Muscle of back (tissue), 11 donors: Measurements from ENCODE around the gene RBCK1. TPM values are rescaled to one million over a fixed set of nuclear protein-coding genes. Genes with fewer than 3 reads are reported as not detected.
"Not testable (repeated sequence)": the region's sequence is repeated elsewhere in the genome, so short reads cannot be mapped to it uniquely, and the experiment has no call there.

Source experiments
- DNase-seq, 3 donors: peaks; one replicate each; pipeline versions ENCODE4 v3.0.0 to v3.0.0-alpha.2; 2013
- polyA plus RNA-seq, 10 donors: library from polyadenylated mRNA; unstranded; fragments of 120-200 nt; gene quantifications; one replicate each; pipeline ENCODE4 v1.2.1, GENCODE V29; 2013; ENCODE audit not compliant: insufficient read length in 10 of 10

Gene RBCK1
- polyA plus RNA-seq, 10 donors: 38.9 to 72.6 (median 50.2) TPM

- DNase-seq: peak in 2 of 3 donors; percentile 51 to 59
These were observed 34.8 kb upstream of the RBCK1 start for GRCh38 chr20:373171-373890.

- no peak for DNase-seq
These were observed 32.7 kb upstream of the RBCK1 start for GRCh38 chr20:375265-375889.

GRCh38 chr20:376089-376488 is 32.0 kb upstream of the RBCK1 start:
- no peak for DNase-seq

GRCh38 chr20:376750-377149 is 31.3 kb upstream of the RBCK1 start:
- no peak for DNase-seq

GRCh38 chr20:377578-377977 is 30.5 kb upstream of the RBCK1 start:
- DNase-seq: not testable (repeated sequence)

GRCh38 chr20:378961-379336 is 29.1 kb upstream of the RBCK1 start:
- DNase-seq: no peak

- peak; percentile 39 to 71 (median 45) for DNase-seq
These were observed 27.1 kb upstream of the RBCK1 start for GRCh38 chr20:380763-381580.

GRCh38 chr20:381581-382290 is 26.4 kb upstream of the RBCK1 start:
- peak; percentile 40 to 68 (median 67) for DNase-seq

- no peak for DNase-seq
These were observed 25.6 kb upstream of the RBCK1 start for GRCh38 chr20:382291-383115.

- no peak for DNase-seq
These were observed 24.2 kb upstream of the RBCK1 start for GRCh38 chr20:383889-384288.

- DNase-seq: no peak
These were observed 23.4 kb upstream of the RBCK1 start for GRCh38 chr20:384723-385122.

GRCh38 chr20:385448-385847 is 22.7 kb upstream of the RBCK1 start:
- DNase-seq: no peak

GRCh38 chr20:386634-387033 is 21.5 kb upstream of the RBCK1 start:
- DNase-seq: not testable (repeated sequence)

- DNase-seq: no peak
These were observed 20.6 kb upstream of the RBCK1 start for GRCh38 chr20:387520-387919.

GRCh38 chr20:388034-388994 is 19.8 kb upstream of the RBCK1 start:
- no peak for DNase-seq

- DNase-seq: no peak
These were observed 18.9 kb upstream of the RBCK1 start for GRCh38 chr20:389220-389619.

- no peak for DNase-seq
These were observed 16.9 kb upstream of the RBCK1 start for GRCh38 chr20:391041-391711.

GRCh38 chr20:393296-393695 is 14.8 kb upstream of the RBCK1 start:
- not testable (repeated sequence) for DNase-seq

GRCh38 chr20:396252-396618 is 11.9 kb upstream of the RBCK1 start:
- DNase-seq: no peak
